Daoy (cell line): ENCODE measurements around the gene RAB7B. TPM values are rescaled to one million over a fixed set of nuclear protein-coding genes. Genes with fewer than 3 reads are reported as not detected.

Experiments used
- DNase-seq: peaks from one replicate; pipeline ENCODE4 v3.0.0-alpha.2; 2015; ENCODE audit warnings: low read depth
- total RNA-seq: library from RNA; depleted of rRNA; stranded (reverse); fragments of >200 nt; shearing (Covaris generic); gene quantifications from 2 replicates; pipeline ENCODE4 v1.2.3, GENCODE V29; 2014

The RAB7B gene
- total RNA-seq, 1 experiment from 2014 or later: 3.5 TPM

DNA sequence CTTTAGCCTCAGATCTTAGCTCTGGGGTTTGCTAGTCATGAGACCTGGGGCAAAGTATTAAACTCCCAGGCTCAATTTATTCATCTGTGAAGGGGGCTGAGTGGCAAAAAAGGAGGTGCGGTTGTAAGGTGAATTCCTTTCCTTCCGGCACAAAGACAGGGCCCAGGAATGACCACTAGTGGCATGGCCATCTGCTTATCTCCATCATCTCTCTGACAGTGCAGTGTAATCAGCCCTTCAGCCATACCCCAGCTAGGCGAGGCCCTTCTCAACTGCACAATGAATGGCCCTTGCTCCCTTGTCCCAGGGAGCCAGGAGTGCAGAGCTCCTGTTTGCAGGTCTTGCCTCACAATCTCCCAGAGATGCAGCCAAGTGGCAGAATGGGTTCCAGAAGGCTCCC lies 54.3 kb downstream of the RAB7B start:
- DNase-seq: no peak

GRCh38 chr1:205948039-205948438 lies 55.2 kb downstream of the RAB7B start:
- DNase-seq: no peak

DNA sequence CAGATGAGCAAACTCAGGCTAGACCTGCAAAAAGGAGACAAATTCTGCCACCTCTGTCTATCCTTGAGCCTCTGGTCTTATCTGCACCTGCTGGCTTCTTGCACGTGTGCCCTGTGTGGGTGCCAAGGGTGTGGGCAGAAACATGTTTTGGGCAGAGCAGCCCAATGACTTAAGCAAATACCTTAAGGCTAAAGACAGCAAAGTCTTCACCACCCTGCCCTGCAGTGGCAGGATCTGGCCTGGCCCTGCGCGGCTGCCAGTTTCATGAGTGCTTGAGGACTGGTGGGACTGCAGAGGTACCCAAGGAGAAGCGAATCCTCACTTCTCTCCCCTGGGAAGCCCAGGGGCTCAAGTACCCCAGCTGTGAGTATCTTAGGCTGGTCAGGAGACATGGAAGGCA lies 56.2 kb downstream of the RAB7B start:
- no peak for DNase-seq

- DNase-seq: no peak
These were observed 58.1 kb downstream of the RAB7B start for GRCh38 chr1:205945069-205945468.

DNA sequence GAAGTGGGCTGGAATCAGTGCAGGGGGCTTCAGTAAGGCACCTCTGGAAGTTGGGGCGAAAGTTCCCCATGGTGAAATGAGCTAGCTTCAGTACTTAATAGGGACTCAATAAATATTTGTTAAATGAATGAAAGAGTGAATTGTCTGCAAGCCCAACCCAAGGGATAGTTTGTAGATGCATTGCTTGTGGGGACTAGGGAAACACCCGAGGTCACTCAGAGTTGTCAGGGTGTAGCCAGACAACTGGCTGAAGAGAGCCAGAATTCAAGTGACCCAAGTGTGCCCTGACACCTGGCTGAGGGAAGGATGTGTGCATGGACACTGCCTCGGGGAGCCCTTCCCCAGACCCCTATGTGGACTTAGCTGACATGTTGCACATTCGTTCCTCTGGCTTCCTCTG lies 58.7 kb downstream of the RAB7B start:
- DNase-seq: no peak

GRCh38 chr1:205943245-205943644 lies 60.0 kb downstream of the RAB7B start, which contains the start of gene SLC26A9:
TSS of gene SLC26A9 (minus strand) at chr1:205943456. CDS start at chr1:205935820, 7,636 bp downstream.
- no peak for DNase-seq

DNA sequence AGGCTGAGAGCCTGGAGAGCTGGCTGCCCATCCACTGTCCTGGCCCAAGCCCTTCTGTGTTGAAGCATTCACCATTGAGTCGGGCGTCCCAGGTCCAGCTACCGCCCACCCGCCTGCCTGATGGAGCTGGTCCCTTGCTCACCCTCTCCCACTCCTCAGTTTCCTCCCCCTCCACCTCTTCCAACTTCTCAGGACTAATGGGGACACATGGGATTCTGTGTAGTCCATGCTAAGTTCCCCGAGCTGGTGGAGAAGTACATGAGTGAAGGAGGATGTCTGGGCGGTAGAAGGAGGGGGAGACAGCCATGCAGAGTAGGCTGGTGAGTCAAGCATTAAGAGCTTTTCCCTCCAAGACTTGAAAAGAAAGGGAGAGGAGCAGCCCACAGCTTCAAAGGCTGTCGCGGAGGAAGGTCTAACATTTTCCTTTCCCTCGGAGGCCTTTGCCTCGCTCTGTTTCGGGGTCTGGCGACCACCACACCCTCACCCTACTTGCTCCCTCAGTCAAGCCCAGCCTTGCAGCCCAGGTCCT lies 60.5 kb downstream of the RAB7B start:
- no peak for DNase-seq

GRCh38 chr1:205940710-205941109 lies 62.5 kb downstream of the RAB7B start:
- no peak for DNase-seq

DNA sequence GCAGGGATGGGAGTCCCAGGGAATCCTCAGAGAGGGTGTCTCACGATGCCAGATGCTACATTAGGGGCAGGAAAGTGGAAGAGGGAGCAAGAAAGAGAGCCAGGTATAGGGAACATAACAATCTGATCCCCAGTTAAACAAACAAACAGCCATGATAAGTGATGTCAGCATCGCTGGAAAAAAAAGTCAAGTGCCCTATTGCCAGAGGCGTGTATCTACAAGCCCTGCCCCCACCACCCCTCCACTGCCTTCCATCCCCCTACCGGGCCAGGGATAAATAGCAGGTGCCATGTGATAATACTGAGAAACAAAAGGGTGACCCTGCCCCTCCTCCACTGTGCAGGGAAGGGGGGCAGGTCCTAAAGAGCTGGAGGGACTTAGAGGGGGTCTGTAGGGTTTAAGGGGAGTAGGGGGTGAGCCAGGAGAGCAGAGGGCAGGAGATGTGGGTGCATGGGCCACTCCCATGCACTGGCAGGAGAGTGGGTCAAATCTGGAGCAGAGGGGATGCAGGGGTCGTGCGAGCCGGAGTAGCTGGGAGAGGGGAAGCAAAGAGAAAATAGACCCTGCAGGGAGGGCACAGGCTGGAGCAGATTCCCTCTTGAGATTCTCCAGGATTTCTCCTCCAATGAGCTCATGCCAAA lies 63.4 kb downstream of the RAB7B start:
- peak; percentile 29 for DNase-seq

DNA sequence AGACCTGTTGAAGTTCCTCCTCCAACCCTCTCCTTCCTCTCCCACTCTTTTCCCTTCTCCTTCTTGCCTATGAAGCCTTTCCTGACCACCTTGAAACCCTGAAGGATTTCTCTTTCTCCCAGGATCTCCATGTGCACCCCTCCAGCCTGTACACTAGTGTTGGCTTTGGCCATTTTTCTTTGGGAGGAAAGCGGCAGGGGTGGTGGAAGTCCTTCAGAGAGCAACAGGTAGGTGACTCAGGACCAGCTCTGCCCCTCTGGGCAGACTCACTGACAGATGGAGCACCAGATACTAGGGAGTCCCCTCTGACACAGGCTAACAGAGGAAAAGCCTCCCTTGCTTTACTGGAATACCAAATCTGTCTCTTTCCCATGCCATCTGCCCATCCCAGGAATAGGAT lies 64.5 kb downstream of the RAB7B start:
- no peak for DNase-seq

DNA sequence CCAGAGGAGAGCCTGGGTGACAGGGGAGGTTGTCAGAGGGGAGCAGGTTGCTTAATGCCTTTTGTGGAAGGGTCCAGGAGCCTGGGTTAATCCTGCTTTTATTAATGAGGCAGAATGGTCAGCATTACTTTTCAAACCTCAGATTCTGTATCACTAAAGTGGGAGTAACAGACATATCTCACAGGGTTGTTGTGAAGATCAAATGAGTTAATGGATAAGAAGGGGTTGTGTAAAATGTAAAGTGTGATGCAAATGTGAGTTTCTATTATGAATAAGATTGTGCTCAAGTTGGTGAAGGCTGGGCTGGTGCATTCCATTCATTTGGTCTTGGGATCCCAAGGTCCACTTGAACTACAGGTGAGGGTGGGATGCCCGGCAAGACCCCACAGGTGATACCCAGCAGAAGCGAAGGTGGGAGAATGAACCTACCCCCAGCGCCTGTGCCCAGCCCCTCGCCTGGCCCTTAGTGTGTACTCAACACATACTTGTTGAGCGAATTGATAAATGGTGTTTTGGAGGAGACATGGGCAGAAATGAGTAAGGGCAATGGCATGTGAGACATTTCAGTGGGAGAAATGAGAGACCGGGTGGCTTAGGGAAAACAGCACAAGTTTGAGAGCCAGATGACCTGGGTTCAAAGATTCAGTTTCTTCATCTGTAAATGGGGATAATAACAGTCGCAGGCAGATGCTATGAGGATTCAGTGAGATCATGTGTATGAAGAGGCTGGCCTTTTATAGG lies 66.2 kb downstream of the RAB7B start:
- DNase-seq: peak; percentile 77

DNA sequence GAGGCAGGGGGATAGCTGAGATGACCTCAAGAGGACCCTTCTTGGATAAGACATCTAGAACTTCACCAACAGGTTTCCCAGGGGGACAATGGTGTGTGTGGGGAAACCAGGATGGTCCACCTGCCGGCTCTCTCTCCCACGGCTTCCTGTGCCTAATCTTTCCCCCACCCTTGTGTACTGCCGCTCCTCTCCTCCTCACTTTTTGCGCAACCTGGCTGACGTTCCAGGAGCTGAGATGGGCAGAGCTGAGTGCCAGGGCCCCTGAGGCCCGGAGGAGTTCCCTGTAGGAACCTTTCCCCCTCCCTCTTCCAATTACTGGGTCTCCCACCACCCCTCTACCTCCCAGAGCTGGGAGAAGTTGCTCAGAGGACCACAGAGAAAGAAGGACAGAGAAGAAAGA lies 66.9 kb downstream of the RAB7B start:
- DNase-seq: no peak

- DNase-seq: peak; percentile 51
These were observed 67.3 kb downstream of the RAB7B start for GRCh38 chr1:205935869-205936268.

- DNase-seq: no peak
These were observed 68.4 kb downstream of the RAB7B start for GRCh38 chr1:205934788-205935187.

DNA sequence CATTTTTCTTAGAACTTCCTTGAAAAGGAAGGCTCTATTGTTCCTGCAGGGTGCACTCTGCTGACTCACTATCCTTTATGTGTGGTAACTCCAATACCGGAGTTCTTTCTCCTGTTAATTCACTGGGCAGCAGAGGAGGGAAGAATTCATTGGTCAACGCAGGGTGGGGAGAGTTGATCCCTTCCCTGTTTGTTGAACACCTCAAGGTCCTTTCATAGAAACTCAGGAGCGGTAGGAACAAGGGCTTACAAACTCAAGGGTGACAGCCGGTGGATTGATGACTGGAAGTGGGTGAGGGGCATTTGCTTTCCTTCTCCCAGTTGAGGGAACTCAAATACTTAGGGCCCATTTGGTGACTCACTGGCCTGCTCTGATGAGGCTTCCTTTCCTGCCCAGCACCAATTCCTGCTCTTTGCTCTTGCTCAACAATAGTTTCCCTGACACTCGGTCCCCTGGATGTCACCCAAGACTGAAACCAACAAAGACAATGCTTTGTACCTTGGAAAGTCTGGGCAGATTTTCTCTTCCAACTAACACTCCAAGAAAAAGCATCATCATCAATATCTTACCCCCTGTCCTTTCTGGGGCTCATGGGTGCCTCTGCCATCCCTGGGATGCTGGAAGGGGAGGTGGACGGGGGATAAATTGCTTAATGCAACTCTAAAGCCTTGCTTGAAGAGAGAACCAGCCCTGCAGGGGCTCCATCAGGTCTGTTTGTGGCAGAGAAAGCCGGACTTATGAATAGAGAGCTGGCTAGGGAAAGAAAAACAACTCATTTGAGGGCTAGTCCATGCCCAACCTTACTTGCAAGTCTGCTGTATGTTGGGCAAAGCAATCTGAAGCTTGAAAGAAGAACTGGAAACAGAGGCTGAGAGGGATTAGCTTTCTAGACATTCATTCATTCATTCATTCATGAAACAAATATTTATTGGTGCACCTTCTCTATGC lies 69.2 kb downstream of the RAB7B start:
- peak; percentile 81 for DNase-seq

DNA sequence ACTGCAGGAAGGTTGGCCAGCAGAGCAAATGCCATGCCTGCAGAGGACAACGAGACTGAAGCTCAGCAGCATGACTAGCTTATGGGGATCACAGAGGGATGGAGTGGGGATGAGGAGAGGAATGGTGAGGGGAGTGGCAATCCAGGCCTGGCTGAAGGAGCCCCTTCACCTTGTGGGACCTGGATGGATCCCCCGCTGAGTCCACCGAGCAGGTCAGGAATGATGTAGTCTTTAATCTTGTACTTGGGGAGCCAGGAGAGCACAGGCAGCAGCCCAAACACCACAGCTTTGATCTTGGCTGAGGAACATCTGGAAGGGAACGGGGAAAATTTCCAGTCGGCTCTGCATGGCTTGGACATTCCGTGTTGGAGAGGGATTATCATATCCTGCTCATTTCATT lies 70.4 kb downstream of the RAB7B start:
- no peak for DNase-seq

DNA sequence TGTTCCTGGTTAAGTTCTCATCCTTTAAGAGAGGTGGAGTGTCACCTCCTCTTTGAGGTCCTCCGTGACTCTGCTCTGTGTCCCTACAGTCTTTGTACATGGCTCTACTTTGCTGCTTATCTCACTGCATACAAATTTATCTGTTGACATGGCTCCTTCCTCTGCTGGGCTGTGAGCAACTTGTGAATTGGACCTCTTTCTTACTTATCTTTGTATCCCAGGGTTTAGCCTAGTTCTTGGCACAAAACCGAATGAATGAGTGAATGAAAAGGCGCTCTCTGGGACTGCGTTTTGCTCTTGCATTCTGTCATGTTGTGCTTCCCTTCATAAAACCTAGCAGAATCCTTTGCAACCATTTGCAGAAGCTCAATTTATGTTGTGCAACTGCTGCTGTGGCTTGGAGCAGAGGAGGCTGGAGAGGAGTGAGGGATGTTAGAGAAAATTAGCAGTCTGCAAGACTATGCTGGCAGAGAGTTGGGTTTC lies 72.4 kb downstream of the RAB7B start:
- no peak for DNase-seq

DNA sequence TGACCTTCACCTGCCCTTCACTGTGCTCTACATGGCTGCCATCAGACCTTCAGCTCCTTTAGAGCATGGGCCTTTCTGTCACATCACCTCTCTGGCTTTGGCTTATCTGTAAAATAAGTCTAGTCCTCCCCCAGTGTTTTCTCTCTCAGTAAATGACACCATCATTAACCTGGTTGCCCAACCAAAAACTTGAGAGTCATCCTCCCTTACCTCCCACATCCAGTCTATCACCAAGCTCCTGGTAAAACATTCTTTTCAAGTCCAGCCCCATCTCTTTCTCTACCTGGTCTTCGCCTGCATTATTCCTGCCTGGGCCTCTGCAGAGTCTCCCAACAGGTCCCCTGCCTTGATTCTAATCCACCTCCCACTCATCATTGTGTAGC lies 73.0 kb downstream of the RAB7B start:
- DNase-seq: no peak

- no peak for DNase-seq
These were observed 73.5 kb downstream of the RAB7B start for GRCh38 chr1:205929496-205930194.

DNA sequence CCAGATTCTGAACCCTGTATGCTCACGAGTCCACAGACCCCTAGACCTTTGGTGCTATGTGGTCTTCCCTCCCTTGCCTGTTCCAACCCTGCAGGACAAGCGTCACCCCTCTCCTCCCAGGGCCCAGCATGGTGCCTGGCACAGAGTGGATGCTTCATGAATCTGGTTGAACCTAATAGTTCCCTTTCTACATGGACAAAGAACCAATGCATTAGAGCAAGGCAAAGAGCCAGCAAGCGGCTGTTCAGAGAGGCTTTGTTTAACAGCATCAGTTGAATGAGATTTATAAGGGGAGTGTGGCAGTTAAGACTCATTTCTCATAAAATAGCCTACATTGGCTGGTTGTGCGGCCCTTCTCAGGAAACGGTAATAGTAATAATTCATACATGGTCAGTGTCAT lies 74.9 kb downstream of the RAB7B start:
- DNase-seq: no peak

DNA sequence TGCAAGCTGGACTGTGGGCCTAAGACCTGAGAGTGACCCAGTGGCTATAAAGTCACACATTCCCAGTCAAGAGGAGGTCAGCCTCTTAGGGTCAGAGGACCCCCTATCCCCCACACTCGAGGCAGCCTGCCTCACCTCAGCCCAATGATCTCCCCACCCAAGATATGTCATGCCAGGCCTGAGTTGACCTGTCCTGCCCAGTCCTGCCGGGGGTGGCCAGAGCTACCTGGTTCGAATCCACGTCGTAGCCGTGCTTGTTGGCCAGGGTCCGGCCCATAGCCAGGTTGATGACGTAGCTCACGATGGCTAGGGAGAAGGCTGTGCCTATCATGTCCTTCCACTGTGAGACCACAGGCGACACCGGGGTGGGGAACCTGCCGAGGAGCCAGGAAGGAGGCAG lies 75.5 kb downstream of the RAB7B start:
- no peak for DNase-seq
